Measurements from ENCODE around the gene GRB10.

GRB10 gene

GRCh38 chr7:50618281-50618680, 164.4 kb downstream of the GRB10 start:
- no peaks in the 10 kb centered on the region for H3K9me3 ChIP-seq (ENCODE audit: control insufficient read depth, insufficient read depth, low read length)
- no peak overlapping the region for H3K4me3 ChIP-seq (ENCODE audit: low read length)
- peaks cover 7% of the 10 kb centered on the region; the same call in 1 of the 2 replicates for H3K36me3 ChIP-seq (ENCODE audit: control insufficient read depth, insufficient read depth, low read length)
- no peaks in the 10 kb centered on the region for H3K27me3 ChIP-seq (ENCODE audit: control insufficient read depth, insufficient read depth, low read length)
- WGBS (ENCODE audit: insufficient coverage, insufficient read length): no CpG with 5 or more reads among the region's 5 CpGs
- H3K4me1 ChIP-seq (ENCODE audit: control insufficient read depth, insufficient read depth, low read length): no peaks in the 10 kb centered on the region
- H3K27ac ChIP-seq (ENCODE audit: low read length): no peak overlapping the region
- no peak for DNase-seq (ENCODE audit: low read depth, low spot score)

- no CpG with 5 or more reads among the region's 5 CpGs for WGBS (ENCODE audit: insufficient coverage, insufficient read length)
- Histone ChIP-seq H3K4me1 (ENCODE audit: control insufficient read depth, insufficient read depth, low read length) (no peaks in the 10 kb centered on the region), H3K27ac (ENCODE audit: low read length) (no peak overlapping the region), H3K9me3 (ENCODE audit: control insufficient read depth, insufficient read depth, low read length) (no peaks in the 10 kb centered on the region), H3K27me3 (ENCODE audit: control insufficient read depth, insufficient read depth, low read length) (no peaks in the 10 kb centered on the region), H3K4me3 (ENCODE audit: low read length) (no peak overlapping the region), H3K36me3 (ENCODE audit: control insufficient read depth, insufficient read depth, low read length) (peaks cover 10% of the 10 kb centered on the region; the same call in 1 of the 2 replicates)
- no peak for DNase-seq (ENCODE audit: low read depth, low spot score)
Measured at GRCh38 chr7:50615519-50616080, 167.1 kb downstream of the GRB10 start.

- no CpG with 5 or more reads among the region's 20 CpGs for WGBS (ENCODE audit: insufficient coverage, insufficient read length)
- DNase-seq (ENCODE audit: low read depth, low spot score): no peak
- H3K4me1 ChIP-seq (ENCODE audit: control insufficient read depth, insufficient read depth, low read length): no peaks in the 10 kb centered on the region
- H3K36me3 ChIP-seq (ENCODE audit: control insufficient read depth, insufficient read depth, low read length): peaks cover 10% of the 10 kb centered on the region; the same call in 1 of the 2 replicates
- no peaks in the 10 kb centered on the region for H3K9me3 ChIP-seq (ENCODE audit: control insufficient read depth, insufficient read depth, low read length)
- H3K27me3 ChIP-seq (ENCODE audit: control insufficient read depth, insufficient read depth, low read length): no peaks in the 10 kb centered on the region
- H3K4me3 ChIP-seq (ENCODE audit: low read length): no peak overlapping the region
- H3K27ac ChIP-seq (ENCODE audit: low read length): no peak overlapping the region
Measured at GRCh38 chr7:50614721-50615518, 167.8 kb downstream of the GRB10 start.

GRCh38 chr7:50613473-50613872, 169.2 kb downstream of the GRB10 start:
- no peak for DNase-seq (ENCODE audit: low read depth, low spot score)
- Histone ChIP-seq H3K27ac (ENCODE audit: low read length) (no peak overlapping the region), H3K27me3 (ENCODE audit: control insufficient read depth, insufficient read depth, low read length) (no peaks in the 10 kb centered on the region), H3K9me3 (ENCODE audit: control insufficient read depth, insufficient read depth, low read length) (no peaks in the 10 kb centered on the region), H3K4me1 (ENCODE audit: control insufficient read depth, insufficient read depth, low read length) (no peaks in the 10 kb centered on the region), H3K36me3 (ENCODE audit: control insufficient read depth, insufficient read depth, low read length) (peaks cover 10% of the 10 kb centered on the region; the same call in 1 of the 2 replicates), H3K4me3 (ENCODE audit: low read length) (no peak overlapping the region)
- no CpG with 5 or more reads among the region's 8 CpGs for WGBS (ENCODE audit: insufficient coverage, insufficient read length)

GRCh38 chr7:50612704-50613103, 170.0 kb downstream of the GRB10 start:
- Histone ChIP-seq H3K27ac (ENCODE audit: low read length) (no peak overlapping the region), H3K27me3 (ENCODE audit: control insufficient read depth, insufficient read depth, low read length) (no peaks in the 10 kb centered on the region), H3K4me3 (ENCODE audit: low read length) (no peak overlapping the region), H3K4me1 (ENCODE audit: control insufficient read depth, insufficient read depth, low read length) (no peaks in the 10 kb centered on the region), H3K9me3 (ENCODE audit: control insufficient read depth, insufficient read depth, low read length) (no peaks in the 10 kb centered on the region), H3K36me3 (ENCODE audit: control insufficient read depth, insufficient read depth, low read length) (peaks cover 10% of the 10 kb centered on the region; the same call in 1 of the 2 replicates)
- no CpG with 5 or more reads among the region's 5 CpGs for WGBS (ENCODE audit: insufficient coverage, insufficient read length)
- no peak for DNase-seq (ENCODE audit: low read depth, low spot score)

GRCh38 chr7:50610521-50611277, 172.0 kb downstream of the GRB10 start:
- Histone ChIP-seq H3K4me3 (ENCODE audit: low read length) (no peak overlapping the region), H3K27me3 (ENCODE audit: control insufficient read depth, insufficient read depth, low read length) (no peaks in the 10 kb centered on the region), H3K4me1 (ENCODE audit: control insufficient read depth, insufficient read depth, low read length) (no peaks in the 10 kb centered on the region), H3K36me3 (ENCODE audit: control insufficient read depth, insufficient read depth, low read length) (peaks cover 15% of the 10 kb centered on the region; the same call in 1 of the 2 replicates), H3K9me3 (ENCODE audit: control insufficient read depth, insufficient read depth, low read length) (no peaks in the 10 kb centered on the region), H3K27ac (ENCODE audit: low read length) (no peak overlapping the region)
- no peak for DNase-seq (ENCODE audit: low read depth, low spot score)
- WGBS (ENCODE audit: insufficient coverage, insufficient read length): no CpG with 5 or more reads among the region's 6 CpGs

- Histone ChIP-seq H3K4me3 (ENCODE audit: low read length) (no peak overlapping the region), H3K36me3 (ENCODE audit: control insufficient read depth, insufficient read depth, low read length) (peaks cover 8% of the 10 kb centered on the region; the same call in 1 of the 2 replicates), H3K27me3 (ENCODE audit: control insufficient read depth, insufficient read depth, low read length) (no peaks in the 10 kb centered on the region), H3K27ac (ENCODE audit: low read length) (no peak overlapping the region), H3K9me3 (ENCODE audit: control insufficient read depth, insufficient read depth, low read length) (no peaks in the 10 kb centered on the region), H3K4me1 (ENCODE audit: control insufficient read depth, insufficient read depth, low read length) (peaks cover under 1% of the 10 kb centered on the region; the same call in 1 of the 2 replicates)
- WGBS (ENCODE audit: insufficient coverage, insufficient read length): no CpG with 5 or more reads among the region's 9 CpGs
- no peak for DNase-seq (ENCODE audit: low read depth, low spot score)
Measured at GRCh38 chr7:50608196-50608906, 174.3 kb downstream of the GRB10 start.

GRCh38 chr7:50607524-50608125, 175.1 kb downstream of the GRB10 start:
- Histone ChIP-seq H3K36me3 (ENCODE audit: control insufficient read depth, insufficient read depth, low read length) (peaks cover 5% of the 10 kb centered on the region; the same call in 1 of the 2 replicates), H3K4me3 (ENCODE audit: low read length) (no peak overlapping the region), H3K27ac (ENCODE audit: low read length) (no peak overlapping the region), H3K9me3 (ENCODE audit: control insufficient read depth, insufficient read depth, low read length) (no peaks in the 10 kb centered on the region), H3K4me1 (ENCODE audit: control insufficient read depth, insufficient read depth, low read length) (peaks cover 4% of the 10 kb centered on the region), H3K27me3 (ENCODE audit: control insufficient read depth, insufficient read depth, low read length) (no peaks in the 10 kb centered on the region)
- no CpG with 5 or more reads among the region's 6 CpGs for WGBS (ENCODE audit: insufficient coverage, insufficient read length)
- DNase-seq (ENCODE audit: low read depth, low spot score): no peak

- WGBS (ENCODE audit: insufficient coverage, insufficient read length): no CpG with 5 or more reads among the region's 13 CpGs
Measured at GRCh38 chr7:50605059-50605458, 177.6 kb downstream of the GRB10 start.

More at GRCh38 chr7:50605059-50605458, 177.6 kb downstream of the GRB10 start:
- H3K4me1 ChIP-seq (ENCODE audit: control insufficient read depth, insufficient read depth, low read length): peaks cover 4% of the 10 kb centered on the region
- H3K9me3 ChIP-seq (ENCODE audit: control insufficient read depth, insufficient read depth, low read length): no peaks in the 10 kb centered on the region
- no peak for DNase-seq (ENCODE audit: low read depth, low spot score)
- H3K27me3 ChIP-seq (ENCODE audit: control insufficient read depth, insufficient read depth, low read length): no peaks in the 10 kb centered on the region
- H3K4me3 ChIP-seq (ENCODE audit: low read length): no peak overlapping the region
- H3K27ac ChIP-seq (ENCODE audit: low read length): no peak overlapping the region
- H3K36me3 ChIP-seq (ENCODE audit: control insufficient read depth, insufficient read depth, low read length): peaks cover 5% of the 10 kb centered on the region; the same call in 1 of the 2 replicates

Data from iPS DF 6.9 (cell line).